H1 (cell line): ENCODE data around the gene RCL1.

ENCODE experiments used
- CBX8 ChIP-seq: fragments of 300-800, 300-1000 bp; sonication (generic); IDR thresholded peaks from 2 replicates; pipeline ENCODE4 v1.7.1; 2016; ENCODE audit warnings: low read depth, low read length, borderline replicate concordance
- GTF2F1 ChIP-seq: IDR thresholded peaks from 2 replicates; pipeline ENCODE4 v1.6.1; 2012; ENCODE audit warnings: low read depth, low read length, improper control_type of control experiment, borderline replicate concordance
- NRF1 ChIP-seq: IDR thresholded peaks from 2 replicates; pipeline ENCODE4 v1.6.1; 2011; ENCODE audit warnings: mild to moderate bottlenecking, low read depth, low read length, improper control_type of control experiment
- SAP30 ChIP-seq: fragments of 300-600 bp; sonication (generic); IDR thresholded peaks from 2 replicates; pipeline ENCODE4 v1.7.1; 2012; ENCODE audit warnings: low read length, moderate library complexity, mild to moderate bottlenecking, inconsistent platforms; ENCODE audit not compliant: insufficient read depth, insufficient replicate concordance
- SIN3A ChIP-seq, 2 experiments: IDR thresholded peaks in 1 of 2; conservative IDR thresholded peaks in 1 of 2; 2 replicates each; pipeline ENCODE4 v1.6.1; 2011 to 2012; ENCODE audit warnings: low read length in 2 of 2, improper control_type of control experiment in 1 of 2, low read depth in 1 of 2, mild to moderate bottlenecking in 1 of 2
- TAF1 ChIP-seq: IDR thresholded peaks from 2 replicates; pipeline ENCODE4 v1.6.1; 2011; ENCODE audit warnings: mild to moderate bottlenecking, low read depth, low read length
- TF ChIP-seq, protein P1 (sequence below), 3 experiments: IDR thresholded peaks; 1 replicate in 2 of 3; 2 replicates in 1 of 3; pipeline versions ENCODE4 v1.5.1 to v1.6.1; 2011; ENCODE audit warnings: low read length in 3 of 3, mild to moderate bottlenecking in 3 of 3, inconsistent platforms in 2 of 3, low read depth in 1 of 3, moderate library complexity in 1 of 3; ENCODE audit not compliant: insufficient read depth in 1 of 3; ENCODE audit errors: control extremely low read depth in 1 of 3
- TF ChIP-seq, protein P2 (sequence below): IDR thresholded peaks from 2 replicates; pipeline ENCODE4 v1.6.1; 2012; ENCODE audit warnings: low read length, inconsistent platforms
- TF ChIP-seq, protein P3 (sequence below): IDR thresholded peaks from 2 replicates; pipeline ENCODE4 v1.6.1; 2012; ENCODE audit warnings: inconsistent platforms

DNA sequence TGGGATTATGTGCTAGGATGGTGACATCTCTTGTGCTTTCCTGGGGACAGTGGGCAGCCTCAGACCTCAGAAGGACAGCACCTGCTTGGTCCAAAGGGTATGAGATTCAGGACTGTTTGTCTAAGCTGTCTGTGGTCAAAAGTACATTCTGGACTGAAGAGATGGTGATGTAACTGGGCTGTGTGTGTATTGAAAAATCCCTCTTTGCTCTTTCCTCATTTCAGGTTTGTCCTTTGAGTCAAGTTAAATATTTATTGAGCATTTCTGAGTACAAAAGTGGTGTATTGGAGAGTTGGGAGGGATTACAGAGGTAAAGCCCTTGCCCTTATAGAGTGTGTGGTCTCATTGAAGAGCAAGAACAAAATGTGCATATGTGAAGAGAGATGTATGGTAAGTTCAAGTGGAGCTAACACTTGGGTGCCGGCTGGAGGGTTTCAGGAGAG lies 46.7 kb downstream of the RCL1 start:
- TF ChIP-seq, protein P1, sequence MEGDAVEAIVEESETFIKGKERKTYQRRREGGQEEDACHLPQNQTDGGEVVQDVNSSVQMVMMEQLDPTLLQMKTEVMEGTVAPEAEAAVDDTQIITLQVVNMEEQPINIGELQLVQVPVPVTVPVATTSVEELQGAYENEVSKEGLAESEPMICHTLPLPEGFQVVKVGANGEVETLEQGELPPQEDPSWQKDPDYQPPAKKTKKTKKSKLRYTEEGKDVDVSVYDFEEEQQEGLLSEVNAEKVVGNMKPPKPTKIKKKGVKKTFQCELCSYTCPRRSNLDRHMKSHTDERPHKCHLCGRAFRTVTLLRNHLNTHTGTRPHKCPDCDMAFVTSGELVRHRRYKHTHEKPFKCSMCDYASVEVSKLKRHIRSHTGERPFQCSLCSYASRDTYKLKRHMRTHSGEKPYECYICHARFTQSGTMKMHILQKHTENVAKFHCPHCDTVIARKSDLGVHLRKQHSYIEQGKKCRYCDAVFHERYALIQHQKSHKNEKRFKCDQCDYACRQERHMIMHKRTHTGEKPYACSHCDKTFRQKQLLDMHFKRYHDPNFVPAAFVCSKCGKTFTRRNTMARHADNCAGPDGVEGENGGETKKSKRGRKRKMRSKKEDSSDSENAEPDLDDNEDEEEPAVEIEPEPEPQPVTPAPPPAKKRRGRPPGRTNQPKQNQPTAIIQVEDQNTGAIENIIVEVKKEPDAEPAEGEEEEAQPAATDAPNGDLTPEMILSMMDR (IDR thresholded peaks at IDR 0.05; ENCODE audit: control extremely low read depth in 1 of 3, insufficient read depth in 1 of 3, low read depth in 1 of 3, low read length in 3 of 3): no peak
- TF ChIP-seq CBX8: no peak
- TF ChIP-seq, protein P2, sequence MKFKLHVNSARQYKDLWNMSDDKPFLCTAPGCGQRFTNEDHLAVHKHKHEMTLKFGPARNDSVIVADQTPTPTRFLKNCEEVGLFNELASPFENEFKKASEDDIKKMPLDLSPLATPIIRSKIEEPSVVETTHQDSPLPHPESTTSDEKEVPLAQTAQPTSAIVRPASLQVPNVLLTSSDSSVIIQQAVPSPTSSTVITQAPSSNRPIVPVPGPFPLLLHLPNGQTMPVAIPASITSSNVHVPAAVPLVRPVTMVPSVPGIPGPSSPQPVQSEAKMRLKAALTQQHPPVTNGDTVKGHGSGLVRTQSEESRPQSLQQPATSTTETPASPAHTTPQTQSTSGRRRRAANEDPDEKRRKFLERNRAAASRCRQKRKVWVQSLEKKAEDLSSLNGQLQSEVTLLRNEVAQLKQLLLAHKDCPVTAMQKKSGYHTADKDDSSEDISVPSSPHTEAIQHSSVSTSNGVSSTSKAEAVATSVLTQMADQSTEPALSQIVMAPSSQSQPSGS: no peak
- TF ChIP-seq, protein P3, sequence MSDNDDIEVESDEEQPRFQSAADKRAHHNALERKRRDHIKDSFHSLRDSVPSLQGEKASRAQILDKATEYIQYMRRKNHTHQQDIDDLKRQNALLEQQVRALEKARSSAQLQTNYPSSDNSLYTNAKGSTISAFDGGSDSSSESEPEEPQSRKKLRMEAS: no peak
- TF ChIP-seq SAP30: no peak
- no peak for TF ChIP-seq NRF1
- no peak for TF ChIP-seq SIN3A (conservative IDR thresholded peaks at IDR 0.05 in 1 of 2, IDR thresholded peaks at IDR 0.05 in 1 of 2; ENCODE audit: low read depth in 1 of 2, low read length in 2 of 2)
- TF ChIP-seq TAF1: no peak
- TF ChIP-seq GTF2F1: no peak
